Psoas muscle (tissue), 8 donors: ENCODE measurements around the gene NRF1. TPM values are rescaled to one million over a fixed set of nuclear protein-coding genes. Genes with fewer than 3 reads are reported as not detected.
A peak's percentile ranks its signal among the peaks of the same experiment; 100 is the strongest.

ENCODE experiments used
- ATAC-seq, 4 donors: fragments of 200-7000 bp; cut with Tn5 transposase; one replicate each; pipeline ENCODE4 v1.9.1; 2020; ENCODE audit warnings: moderate library complexity in 3 of 4, mild to moderate bottlenecking in 2 of 4
- DNase-seq, 2 donors: peaks; one replicate each; pipeline ENCODE4 v3.0.0-alpha.2; 2020
- H3K27ac ChIP-seq: fragments of 200-600 bp; one replicate; pipeline ENCODE4 v1.8.0; 2022
- H3K27me3 ChIP-seq, 3 donors: fragments of 200-600 bp in 1 of 3; one replicate each; pipeline versions ENCODE4 v1.6.1 to v1.8.0; 2013 to 2022; ENCODE audit warnings: low read length in 2 of 3, mild to moderate bottlenecking in 2 of 3, moderate library complexity in 1 of 3; ENCODE audit not compliant: insufficient read depth in 3 of 3
- H3K36me3 ChIP-seq, 2 donors: fragments of 200-600 bp in 1 of 2; one replicate each; pipeline versions ENCODE4 v1.6.1 to v1.8.0; 2013 to 2022; ENCODE audit warnings: low read depth in 1 of 2, mild to moderate bottlenecking in 1 of 2, moderate library complexity in 1 of 2; ENCODE audit not compliant: insufficient read depth in 1 of 2
- H3K4me1 ChIP-seq: fragments of 200-600 bp; one replicate; pipeline ENCODE4 v1.8.0; 2022
- H3K4me3 ChIP-seq: fragments of 200-600 bp; one replicate; pipeline ENCODE4 v1.8.0; 2022; ENCODE audit warnings: mild to moderate bottlenecking
- H3K9me3 ChIP-seq: fragments of 200-600 bp; one replicate; pipeline ENCODE4 v1.8.0; 2022
- CTCF ChIP-seq: fragments of 200-600 bp; IDR thresholded peaks from one replicate; pipeline ENCODE4 v1.8.0; 2022; ENCODE audit warnings: antibody characterized with exemption
- WGBS, 3 donors: extraction: QIAGEN DNeasy Blood & Tissue Kit; methylation state at CpG; one replicate each; pipeline versions ENCODE4 v1.1.6 to v1.1.7; 2013; 5-methylcytosine and 5-hydroxymethylcytosine counted together
- intact Hi-C, 2 donors: fragments of 100-400 bp; cut with DNase I; formaldehyde crosslinking; loops; one replicate each; pipeline versions ENCODE4 v1.11.0 to v1.14.2; 2022
- polyA plus RNA-seq, 3 donors: library from polyadenylated mRNA; stranded (reverse); fragments of 200-250 nt; gene quantifications; one replicate each; pipeline ENCODE4 v1.2.3, GENCODE V29; 2013
- total RNA-seq, 4 donors: library from RNA; stranded (reverse); fragmentation: NEBNext Ultra II Directional in 2 of 4; extraction: Animal tissue kit (Norgen Biotek cat#: 25700) in 2 of 4; gene quantifications; one replicate each; pipeline versions ENCODE4 v1.2.1 to v1.2.4, GENCODE V29; 2021 to 2023
- donor health status: healthy with polysubstance abuse.
- donor health status: DM: no; HTN: no; CAD: no; lungs with moderate emphysema.
- donor health status: Bipolar disorder and iron deficiency.
- donor health status: healthy.
- donor health status: DM: yes; HTN: yes; CAD: no.
- donor health status: DM: no; HTN: no; CAD: no.
- donor health status: DM: no; HTN: no; CAD: no.
- donor health status: DM: yes; HTN: yes; CAD: no.

The NRF1 gene
- total and polyA plus RNA-seq, 7 donors: 4.4 to 13.7 (median 10.0) TPM

GRCh38 chr7:129605960-129606614 lies 5.4 kb upstream of the NRF1 start:
- no peak for TF ChIP-seq CTCF
- Histone ChIP-seq H3K4me3 (no peak overlapping the region), H3K27ac (no peak overlapping the region), H3K36me3 (peaks cover 0 to 11% of the 10 kb centered on the region in 2 donors), H3K27me3 (no peaks in the 10 kb centered on the region), H3K9me3 (no peaks in the 10 kb centered on the region), H3K4me1 (peaks cover 12% of the 10 kb centered on the region)
- DNase-seq: no peak
- 87 to 89% (median 88%) methylated on average over 6 of the region's 6 CpGs for WGBS, 3 donors
- no peak for ATAC-seq
- intact Hi-C loops: loop anchor here in 1 of 2 donors (10.0 kb wide), 1 partner anchor 101 kb away; the partner anchor contains the start of gene SMKR1

GRCh38 chr7:129606803-129607202 lies 4.7 kb upstream of the NRF1 start:
- H3K9me3 ChIP-seq: no peaks in the 10 kb centered on the region
- ATAC-seq (no peak), DNase-seq (no peak)
- intact Hi-C loops: loop anchor here in 1 of 2 donors (10.0 kb wide), 1 partner anchor 102 kb away; the partner anchor contains the start of gene SMKR1
- no peak overlapping the region for H3K4me3 ChIP-seq
- TF ChIP-seq CTCF: no peak
- H3K27ac ChIP-seq: no peak overlapping the region
- no peaks in the 10 kb centered on the region for H3K27me3 ChIP-seq
- WGBS, 3 donors: 59 to 66% (median 61%) methylated on average over 7 of the region's 7 CpGs
- H3K36me3 ChIP-seq: peaks cover 0 to 11% of the 10 kb centered on the region in 2 donors
- H3K4me1 ChIP-seq: peaks cover 12% of the 10 kb centered on the region

GRCh38 chr7:129607471-129608120 lies 3.9 kb upstream of the NRF1 start:
- H3K27me3 ChIP-seq: no peaks in the 10 kb centered on the region
- H3K9me3 ChIP-seq: no peaks in the 10 kb centered on the region
- ATAC-seq (no peak), DNase-seq (no peak)
- H3K4me1 ChIP-seq: peaks cover 12% of the 10 kb centered on the region
- intact Hi-C loops: loop anchor here in 1 of 2 donors (10.0 kb wide), 1 partner anchor 103 kb away; the partner anchor contains the start of gene SMKR1
- WGBS, 3 donors: 75 to 79% (median 76%) methylated on average over 7 of the region's 7 CpGs
- H3K36me3 ChIP-seq: peaks cover 0 to 11% of the 10 kb centered on the region in 2 donors
- no peak overlapping the region for H3K27ac ChIP-seq
- H3K4me3 ChIP-seq: no peak overlapping the region
- peak; percentile 28 for TF ChIP-seq CTCF

- Histone ChIP-seq H3K36me3 (peaks cover 0 to 11% of the 10 kb centered on the region in 2 donors), H3K4me3 (no peak overlapping the region), H3K27ac (peak overlapping the region; percentile 97), H3K9me3 (no peaks in the 10 kb centered on the region), H3K27me3 (no peaks in the 10 kb centered on the region), H3K4me1 (peaks cover 15% of the 10 kb centered on the region)
- no peak for DNase-seq
- ATAC-seq: no peak
- intact Hi-C loops: loop anchor here (5.0 to 10.0 kb wide), 3 partner anchors 105 to 385 kb away; partner anchors contain the start of genes AHCYL2 (in 1 of the 2) and SMKR1 (in 1 of the 2)
- WGBS, 3 donors: 75 to 96% (median 83%) methylated on average over 2 of the region's 2 CpGs
- no peak for TF ChIP-seq CTCF
Observed at GRCh38 chr7:129609666-129610065, 1.9 kb upstream of the NRF1 start.
